Parathyroid adenoma (tissue), 2 donors: ENCODE data around the gene NME7.

Source experiments
- H2AFZ ChIP-seq: fragments of 300-600 bp; sonication (generic); one replicate; pipeline ENCODE4 v1.7.0; 2017; ENCODE audit warnings: antibody characterized with exemption, mild to moderate bottlenecking
- H3K27ac ChIP-seq: fragments of 300-600 bp; sonication (generic); one replicate; pipeline ENCODE4 v1.7.0; 2017
- H3K27me3 ChIP-seq: fragments of 300-600 bp; sonication (generic); one replicate; pipeline ENCODE4 v1.7.0; 2017; ENCODE audit warnings: low read length; ENCODE audit not compliant: control insufficient read depth, insufficient read depth
- H3K36me3 ChIP-seq: fragments of 300-600 bp; sonication (generic); one replicate; pipeline ENCODE4 v1.7.0; 2017; ENCODE audit warnings: low read length; ENCODE audit not compliant: control insufficient read depth, insufficient read depth
- H3K4me1 ChIP-seq: fragments of 300-600 bp; sonication (generic); one replicate; pipeline ENCODE4 v1.7.0; 2017; ENCODE audit warnings: control low read depth
- H3K4me2 ChIP-seq: fragments of 300-600 bp; sonication (generic); one replicate; pipeline ENCODE4 v1.7.0; 2017; ENCODE audit warnings: low read length
- H3K4me3 ChIP-seq: fragments of 300-600 bp; sonication (generic); one replicate; pipeline ENCODE4 v1.7.0; 2017; ENCODE audit warnings: low read depth, low read length
- H3K79me2 ChIP-seq: fragments of 300-600 bp; sonication (generic); one replicate; pipeline ENCODE4 v1.7.0; 2017; ENCODE audit warnings: control low read depth
- H3K9ac ChIP-seq: fragments of 300-600 bp; sonication (generic); one replicate; pipeline ENCODE4 v1.7.0; 2017; ENCODE audit warnings: mild to moderate bottlenecking
- H3K9me3 ChIP-seq: fragments of 300-600 bp; sonication (generic); one replicate; pipeline ENCODE4 v1.7.0; 2017; ENCODE audit warnings: low read length; ENCODE audit not compliant: control insufficient read depth
- CTCF ChIP-seq: fragments of 300-600 bp; sonication (generic); IDR thresholded peaks from one replicate; pipeline ENCODE4 v1.7.0; 2017; ENCODE audit warnings: antibody characterized with exemption, mild to moderate bottlenecking
- donor health status: primary hyperparathyroidism.

The NME7 gene

DNA sequence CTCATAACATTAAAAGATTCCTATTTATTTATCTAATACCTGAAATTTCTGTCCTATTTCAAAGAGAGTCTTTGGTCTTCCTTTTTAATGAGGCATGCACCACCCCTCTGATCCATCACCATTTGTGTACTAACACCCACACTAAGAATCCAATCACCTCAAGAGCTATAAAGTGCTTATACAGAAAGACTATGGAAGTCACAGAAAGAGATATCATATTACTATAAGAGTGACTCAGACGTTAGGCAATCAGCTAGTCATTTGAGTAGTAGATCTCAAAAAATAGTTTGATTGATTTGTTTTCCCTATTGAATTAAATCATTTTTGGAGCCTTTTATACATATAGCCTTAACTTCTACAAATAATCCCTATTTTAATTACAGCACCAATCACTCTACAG, 46.1 kb downstream of the NME7 start:
- Histone ChIP-seq H3K4me3 (no peak overlapping the region), H2AFZ (no peak overlapping the region), H3K36me3 (no peaks in the 10 kb centered on the region), H3K4me1 (no peaks in the 10 kb centered on the region), H3K9ac (no peak overlapping the region), H3K27ac (no peak overlapping the region), H3K27me3 (no peaks in the 10 kb centered on the region), H3K4me2 (no peak overlapping the region), H3K79me2 (no peaks in the 10 kb centered on the region), H3K9me3 (no peaks in the 10 kb centered on the region)
- TF ChIP-seq CTCF, result no peak

GRCh38 chr1:169318536-169319244, 48.9 kb downstream of the NME7 start:
- H3K9ac ChIP-seq, result no peak overlapping the region
- H3K4me2 ChIP-seq, result no peak overlapping the region
- H3K36me3 ChIP-seq, result no peaks in the 10 kb centered on the region
- no peaks in the 10 kb centered on the region for H3K4me1 ChIP-seq
- no peaks in the 10 kb centered on the region for H3K79me2 ChIP-seq
- no peak overlapping the region for H3K4me3 ChIP-seq
- no peak overlapping the region for H2AFZ ChIP-seq
- H3K27me3 ChIP-seq, result no peaks in the 10 kb centered on the region
- H3K9me3 ChIP-seq, result no peaks in the 10 kb centered on the region
- no peak for TF ChIP-seq CTCF
- H3K27ac ChIP-seq, result no peak overlapping the region

GRCh38 chr1:169316556-169316955, 51.0 kb downstream of the NME7 start:
- TF ChIP-seq CTCF, result no peak
- H3K27me3 ChIP-seq, result no peaks in the 10 kb centered on the region
- H3K36me3 ChIP-seq, result no peaks in the 10 kb centered on the region
- no peak overlapping the region for H3K4me3 ChIP-seq
- H3K4me1 ChIP-seq, result no peaks in the 10 kb centered on the region
- H3K9ac ChIP-seq, result no peak overlapping the region
- H3K27ac ChIP-seq, result no peak overlapping the region
- H3K4me2 ChIP-seq, result no peak overlapping the region
- no peak overlapping the region for H2AFZ ChIP-seq
- H3K9me3 ChIP-seq, result no peaks in the 10 kb centered on the region
- no peaks in the 10 kb centered on the region for H3K79me2 ChIP-seq

DNA sequence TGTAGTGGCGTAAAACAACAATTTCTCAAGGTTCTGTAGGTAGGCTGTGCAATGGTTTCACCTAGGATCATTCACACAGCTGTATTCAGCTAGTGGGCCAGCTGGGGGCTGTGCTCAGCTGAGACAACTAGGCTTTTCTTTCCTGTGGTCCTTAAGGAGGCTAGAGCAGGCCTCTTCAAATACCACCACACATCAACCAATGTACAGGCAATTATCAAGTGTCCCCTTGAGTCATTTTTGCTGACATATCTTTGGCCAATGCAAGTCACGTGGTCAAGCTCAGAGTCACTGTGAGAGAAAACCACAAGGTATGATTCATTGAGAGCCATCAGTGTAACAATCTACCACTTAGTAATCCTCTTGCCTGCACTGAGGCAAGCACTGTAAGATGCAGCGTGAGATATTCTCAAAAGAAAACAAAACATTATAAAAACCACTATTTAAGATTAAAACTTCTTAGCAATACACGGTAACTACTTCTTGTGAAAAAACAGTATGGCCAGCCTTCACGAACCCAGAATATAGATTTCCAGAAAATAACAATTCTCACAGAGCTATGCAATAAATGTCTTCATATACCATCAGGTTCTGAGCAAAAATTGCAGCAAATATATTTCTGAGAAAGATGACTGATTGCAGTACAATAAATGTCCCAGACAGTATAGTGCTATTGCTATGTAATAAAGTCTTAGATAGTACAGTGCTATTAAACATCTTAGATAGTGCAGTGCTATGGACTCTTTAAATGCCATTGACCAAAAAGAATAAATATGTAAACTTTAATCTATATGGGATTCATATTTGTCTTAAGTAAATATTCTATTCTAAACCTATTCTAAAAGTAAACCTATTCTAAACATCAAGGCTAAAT, 55.3 kb downstream of the NME7 start:
- H3K4me2 ChIP-seq, result no peak overlapping the region
- no peak overlapping the region for H3K4me3 ChIP-seq
- no peak overlapping the region for H3K9ac ChIP-seq
- H3K9me3 ChIP-seq, result no peaks in the 10 kb centered on the region
- no peak overlapping the region for H3K27ac ChIP-seq
- no peaks in the 10 kb centered on the region for H3K27me3 ChIP-seq
- no peaks in the 10 kb centered on the region for H3K79me2 ChIP-seq
- no peaks in the 10 kb centered on the region for H3K4me1 ChIP-seq
- H2AFZ ChIP-seq, result no peak overlapping the region
- no peaks in the 10 kb centered on the region for H3K36me3 ChIP-seq
- TF ChIP-seq CTCF, result no peak
